Measurements from ENCODE around the gene DIP2B. TPM values are rescaled to one million over a fixed set of nuclear protein-coding genes. Genes with fewer than 3 reads are reported as not detected.

Gene DIP2B
- total and polyA plus RNA-seq, 12 donors, result 3.0 to 21.5 (median 15.8) TPM

GRCh38 chr12:50718760-50719159 lies 214.0 kb downstream of the DIP2B start:
- H3K27ac ChIP-seq, result no peak overlapping the region
- no peak for TF ChIP-seq CTCF (IDR thresholded peaks at IDR 0.05)
- ATAC-seq, result peak in 4 of 8 donors; percentile 45 to 74 (median 66)
- no peaks in the 10 kb centered on the region for H3K9me3 ChIP-seq
- H3K4me1 ChIP-seq, result peaks cover 0 to 10% (median 0%) of the 10 kb centered on the region in 9 donors
- WGBS, 2 donors, result 68 to 73% methylated on average over 2 of the region's 2 CpGs
- no peak overlapping the region for H3K4me3 ChIP-seq
- peak in 1 of 2 donors; percentile 20 for DNase-seq
- H3K36me3 ChIP-seq, result peaks cover 0 to 98% (median 43%) of the 10 kb centered on the region in 9 donors
- intact Hi-C loops (cut with DNase I), result no loop called here
- H3K27me3 ChIP-seq, result no peaks in the 10 kb centered on the region

- WGBS, 2 donors, result 95 to 97% methylated on average over 3 of the region's 3 CpGs
- Histone ChIP-seq H3K9me3 (no peaks in the 10 kb centered on the region), H3K4me1 (peaks cover 0 to 20% (median 3%) of the 10 kb centered on the region in 9 donors), H3K36me3 (peaks cover 0 to 98% (median 45%) of the 10 kb centered on the region in 9 donors), H3K4me3 (no peak overlapping the region), H3K27ac (no peak overlapping the region), H3K27me3 (no peaks in the 10 kb centered on the region)
- ATAC-seq, result no peak
- DNase-seq, result no peak
- intact Hi-C loops (cut with DNase I), result no loop called here
- no peak for TF ChIP-seq CTCF (IDR thresholded peaks at IDR 0.05)
These were observed 215.3 kb downstream of the DIP2B start for GRCh38 chr12:50720085-50720484.

GRCh38 chr12:50720501-50720900 lies 215.7 kb downstream of the DIP2B start:
- Histone ChIP-seq H3K36me3 (peaks cover 0 to 98% (median 45%) of the 10 kb centered on the region in 9 donors), H3K9me3 (no peaks in the 10 kb centered on the region), H3K27me3 (no peaks in the 10 kb centered on the region), H3K4me3 (no peak overlapping the region), H3K27ac (no peak overlapping the region), H3K4me1 (peaks cover 0 to 20% (median 8%) of the 10 kb centered on the region in 9 donors)
- no peak for TF ChIP-seq CTCF (IDR thresholded peaks at IDR 0.05)
- intact Hi-C loops (cut with DNase I), result no loop called here
- DNase-seq (no peak), ATAC-seq (no peak)
- 92 to 96% methylated on average over 5 of the region's 5 CpGs for WGBS, 2 donors

- Histone ChIP-seq H3K9me3 (no peaks in the 10 kb centered on the region), H3K27ac (peak overlapping the region in 1 of 10 donors; percentile 30), H3K4me1 (peaks cover 0 to 34% (median 12%) of the 10 kb centered on the region in 9 donors), H3K36me3 (peaks cover 0 to 100% (median 42%) of the 10 kb centered on the region in 9 donors), H3K4me3 (no peak overlapping the region), H3K27me3 (no peaks in the 10 kb centered on the region)
- DNase-seq (no peak), ATAC-seq (no peak)
- 32 to 49% methylated on average over 1 of the region's 1 CpG for WGBS, 2 donors
- intact Hi-C loops (cut with DNase I), result no loop called here
- TF ChIP-seq CTCF (IDR thresholded peaks at IDR 0.05), result no peak
These were observed 219.1 kb downstream of the DIP2B start for GRCh38 chr12:50723865-50724264.
